H1 (cell line): Measurements from ENCODE around the gene PTP4A1.

Experiments used
- TAF7 ChIP-seq: optimal IDR thresholded peaks from 2 replicates; pipeline ENCODE3; 2011; ENCODE audit warnings: low read depth, mild to moderate bottlenecking, inconsistent platforms, low read length, moderate library complexity, borderline replicate concordance
- TF ChIP-seq, protein P1 (sequence below): IDR thresholded peaks from 2 replicates; pipeline ENCODE4 v1.6.1; 2012; ENCODE audit warnings: low read length, inconsistent platforms

- TF ChIP-seq, protein P1, sequence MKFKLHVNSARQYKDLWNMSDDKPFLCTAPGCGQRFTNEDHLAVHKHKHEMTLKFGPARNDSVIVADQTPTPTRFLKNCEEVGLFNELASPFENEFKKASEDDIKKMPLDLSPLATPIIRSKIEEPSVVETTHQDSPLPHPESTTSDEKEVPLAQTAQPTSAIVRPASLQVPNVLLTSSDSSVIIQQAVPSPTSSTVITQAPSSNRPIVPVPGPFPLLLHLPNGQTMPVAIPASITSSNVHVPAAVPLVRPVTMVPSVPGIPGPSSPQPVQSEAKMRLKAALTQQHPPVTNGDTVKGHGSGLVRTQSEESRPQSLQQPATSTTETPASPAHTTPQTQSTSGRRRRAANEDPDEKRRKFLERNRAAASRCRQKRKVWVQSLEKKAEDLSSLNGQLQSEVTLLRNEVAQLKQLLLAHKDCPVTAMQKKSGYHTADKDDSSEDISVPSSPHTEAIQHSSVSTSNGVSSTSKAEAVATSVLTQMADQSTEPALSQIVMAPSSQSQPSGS, result no peak
- TF ChIP-seq TAF7, result no peak
Measured at GRCh38 chr6:63571361-63572043, 778 bp upstream of the PTP4A1 start.
